Right renal pelvis (tissue), 4 donors: ENCODE measurements around the gene SHISA8. TPM values are rescaled to one million over a fixed set of nuclear protein-coding genes. Genes with fewer than 3 reads are reported as not detected.

Experiments used
- DNase-seq, 4 donors: peaks; one replicate each; pipeline ENCODE4 v3.0.0-alpha.2; 2013; ENCODE audit warnings: low read depth in 4 of 4, low spot score in 3 of 4, missing footprints in 1 of 4
- polyA plus RNA-seq, 4 donors: library from polyadenylated mRNA; unstranded; fragments of 120-200 nt; gene quantifications; one replicate each; pipeline ENCODE4 v1.2.1, GENCODE V29; 2013; ENCODE audit not compliant: insufficient read length in 4 of 4

The SHISA8 gene
- polyA plus RNA-seq, 4 donors = 0.39 to 0.97 (median 0.59) TPM

DNA sequence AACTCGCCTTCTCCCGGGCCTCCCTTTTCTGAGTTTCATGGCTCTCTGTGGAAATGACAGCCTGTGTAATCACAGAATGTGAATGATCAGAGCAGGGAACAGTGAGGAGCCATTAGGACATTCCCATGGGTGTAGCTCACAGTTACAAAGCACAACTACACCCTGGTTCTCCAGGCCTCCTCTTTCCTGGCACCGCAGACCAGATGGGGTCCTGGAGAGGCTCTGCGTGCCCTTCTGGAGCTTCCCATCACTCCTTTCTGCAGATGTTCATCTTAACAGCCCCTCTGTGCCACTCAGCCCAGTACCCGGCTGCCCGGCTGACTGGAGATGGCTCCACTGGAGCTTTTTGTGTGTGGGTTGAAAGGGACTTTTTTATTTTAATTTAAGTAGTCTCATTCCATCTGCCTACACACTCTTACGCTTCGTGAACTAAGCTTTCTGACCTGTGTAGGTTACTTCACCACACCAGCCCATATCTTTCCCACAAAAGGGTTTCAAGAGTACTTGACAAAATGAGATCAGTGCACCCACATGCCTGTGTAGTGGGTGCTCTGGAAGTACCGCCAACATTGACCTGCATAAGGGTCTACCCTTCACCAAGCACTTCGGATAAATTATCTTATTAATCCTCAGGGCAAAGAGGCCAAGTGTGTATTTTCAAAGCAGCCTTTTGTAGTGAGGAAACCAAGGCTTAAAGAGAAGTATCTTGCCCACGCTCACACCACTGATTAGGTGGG, 52.2 kb downstream of the SHISA8 start:
- no peak for DNase-seq

DNA sequence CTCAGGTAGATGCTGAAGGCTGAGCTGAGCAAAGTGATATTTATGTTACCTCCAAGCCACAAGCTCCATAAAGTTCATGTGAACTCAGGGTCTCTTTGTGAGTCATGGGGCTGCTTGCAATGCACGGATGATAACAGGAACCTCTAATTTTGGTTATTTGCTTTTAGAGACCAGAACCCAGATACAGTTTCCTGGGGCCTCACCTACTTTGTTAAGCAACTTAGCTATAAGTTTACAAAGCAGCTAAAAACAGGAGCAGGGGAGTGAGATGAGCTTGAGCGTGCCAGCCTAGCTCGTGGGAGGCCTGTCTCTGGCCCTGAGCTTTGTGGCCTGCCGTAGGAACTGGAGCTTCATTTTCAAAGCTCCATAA, 52.7 kb downstream of the SHISA8 start:
- DNase-seq = peak in 1 of 4 donors; percentile 38

Other genes starting within 250 kb of the SHISA8 start
- 100 to 1,000 TPM; 145 to 173 (median 159) TPM for gene SNU13, start 226.2 kb downstream of the SHISA8 start, polyA plus RNA-seq
- gene MEI1, start 215.6 kb downstream of the SHISA8 start, polyA plus RNA-seq = 1 to 10 TPM; 1.3 to 2.9 (median 2.4) TPM
- gene CCDC134, start 114.4 kb downstream of the SHISA8 start, polyA plus RNA-seq = 10 to 100 TPM in 1 of 4 donors, 1 to 10 TPM in 3; 7.4 to 10.6 (median 8.2) TPM
- gene SREBF2, start 82.0 kb downstream of the SHISA8 start, polyA plus RNA-seq = 100 to 1,000 TPM in 2 of 4 donors, 10 to 100 TPM in 2; 94.0 to 104 (median 101) TPM
- 1 to 10 TPM; 1.2 to 2.7 (median 1.8) TPM for gene TNFRSF13C, start 11.7 kb upstream of the SHISA8 start, polyA plus RNA-seq
- gene CENPM, start 32.1 kb upstream of the SHISA8 start, polyA plus RNA-seq = 10 to 100 TPM; 11.2 to 16.2 (median 13.5) TPM
- gene SEPTIN3, start 54.4 kb upstream of the SHISA8 start, polyA plus RNA-seq = 1 to 10 TPM; 4.9 to 7.6 (median 6.8) TPM
- gene WBP2NL, start 83.7 kb upstream of the SHISA8 start, polyA plus RNA-seq = 1 to 10 TPM; 3.3 to 5.1 (median 4.1) TPM
- gene NAGA, start 155.7 kb upstream of the SHISA8 start, polyA plus RNA-seq = 10 to 100 TPM; 26.3 to 31.1 (median 28.2) TPM
- 10 to 100 TPM; 10.4 to 13.4 (median 11.9) TPM for gene PHETA2, start 159.2 kb upstream of the SHISA8 start, polyA plus RNA-seq
- 100 to 1,000 TPM in 3 of 4 donors, 10 to 100 TPM in 1; 74.2 to 142 (median 111) TPM for gene SMDT1, start 164.6 kb upstream of the SHISA8 start, polyA plus RNA-seq
- 100 to 1,000 TPM; 110 to 133 (median 118) TPM for gene NDUFA6, start 175.7 kb upstream of the SHISA8 start, polyA plus RNA-seq
- gene CYP2D6, start 215.7 kb upstream of the SHISA8 start, polyA plus RNA-seq = 1 to 10 TPM; 2.5 to 7.3 (median 3.5) TPM